ENCODE measurements around the gene MRGPRG. TPM values are rescaled to one million over a fixed set of nuclear protein-coding genes. Genes with fewer than 3 reads are reported as not detected.

The MRGPRG gene
- total and polyA plus RNA-seq, 2 donors from 2014 or later = not detected

- FAIRE-seq = no peak
- intact Hi-C loops (cut with DNase I) = no loop called here
- Histone ChIP-seq H3K27me3 (ENCODE audit: control insufficient read depth, insufficient read depth, low read length) (no peaks in the 10 kb centered on the region), H3K36me3 (ENCODE audit: control insufficient read depth in 2 of 3, insufficient read depth in 3 of 3, low read length in 3 of 3) (no peaks in the 10 kb centered on the region), H3K9ac (ENCODE audit: low read length in 3 of 3) (no peak overlapping the region), H3K4me1 (ENCODE audit: control insufficient read depth in 2 of 3, insufficient read depth in 2 of 3, low read depth in 1 of 3, low read length in 3 of 3) (no peaks in the 10 kb centered on the region), H3K4me3 (ENCODE audit: low read length in 3 of 3) (no peak overlapping the region), H3K9me3 (ENCODE audit: control insufficient read depth in 2 of 3, insufficient read depth in 1 of 3, low read length in 3 of 3) (no peaks in the 10 kb centered on the region), H3K27ac (ENCODE audit: low read depth in 2 of 2, low read length in 2 of 2) (no peak overlapping the region)
- DNase-seq = no peak
- no peak for TF ChIP-seq CTCF (IDR thresholded peaks at IDR 0.05; ENCODE audit: borderline replicate concordance, extremely low read depth, insufficient read depth)
Observed at GRCh38 chr11:3232956-3233355, 14.3 kb upstream of the MRGPRG start.

- no peak for TF ChIP-seq CTCF (IDR thresholded peaks at IDR 0.05; ENCODE audit: borderline replicate concordance, extremely low read depth, insufficient read depth)
- Histone ChIP-seq H3K27me3 (ENCODE audit: control insufficient read depth, insufficient read depth, low read length) (no peaks in the 10 kb centered on the region), H3K27ac (ENCODE audit: low read depth in 2 of 2, low read length in 2 of 2) (no peak within 1 kb of the TSS), H3K4me3 (ENCODE audit: low read length in 3 of 3) (no peak within 1 kb of the TSS), H3K4me1 (ENCODE audit: control insufficient read depth in 2 of 3, insufficient read depth in 2 of 3, low read depth in 1 of 3, low read length in 3 of 3) (no peaks in the 10 kb centered on the region), H3K36me3 (ENCODE audit: control insufficient read depth in 2 of 3, insufficient read depth in 3 of 3, low read length in 3 of 3) (no peaks in the 10 kb centered on the region), H3K9ac (ENCODE audit: low read length in 3 of 3) (no peak within 1 kb of the TSS), H3K9me3 (ENCODE audit: control insufficient read depth in 2 of 3, insufficient read depth in 1 of 3, low read length in 3 of 3) (no peaks in the 10 kb centered on the region)
- intact Hi-C loops (cut with DNase I) = no loop called here
- FAIRE-seq (no peak), DNase-seq (peak in 1 of 5 donors; percentile 62)
Observed at GRCh38 chr11:3231851-3232744, 13.5 kb upstream of the MRGPRG start, which contains the start of gene MRGPRE. MRGPRE (minus strand) TSS chr11:3232417; CDS start chr11:3228799, 3,618 bp downstream.

GRCh38 chr11:3231550-3231850, 12.9 kb upstream of the MRGPRG start:
- Histone ChIP-seq H3K9me3 (ENCODE audit: control insufficient read depth in 2 of 3, insufficient read depth in 1 of 3, low read length in 3 of 3) (no peaks in the 10 kb centered on the region), H3K27me3 (ENCODE audit: control insufficient read depth, insufficient read depth, low read length) (no peaks in the 10 kb centered on the region), H3K9ac (ENCODE audit: low read length in 3 of 3) (no peak overlapping the region), H3K27ac (ENCODE audit: low read depth in 2 of 2, low read length in 2 of 2) (no peak overlapping the region), H3K36me3 (ENCODE audit: control insufficient read depth in 2 of 3, insufficient read depth in 3 of 3, low read length in 3 of 3) (no peaks in the 10 kb centered on the region), H3K4me3 (ENCODE audit: low read length in 3 of 3) (no peak overlapping the region), H3K4me1 (ENCODE audit: control insufficient read depth in 2 of 3, insufficient read depth in 2 of 3, low read depth in 1 of 3, low read length in 3 of 3) (no peaks in the 10 kb centered on the region)
- DNase-seq = peak in 1 of 5 donors; percentile 44
- TF ChIP-seq CTCF (IDR thresholded peaks at IDR 0.05; ENCODE audit: borderline replicate concordance, extremely low read depth, insufficient read depth) = no peak
- intact Hi-C loops (cut with DNase I) = no loop called here
- no peak for FAIRE-seq

Measured in kidney (tissue), 14 donors.